Lower leg skin (tissue), 4 donors: Measurements from ENCODE around the gene ELOVL1. TPM values are rescaled to one million over a fixed set of nuclear protein-coding genes. Genes with fewer than 3 reads are reported as not detected.

Source experiments
- DNase-seq, 2 donors: peaks; one replicate each; pipeline ENCODE4 v3.0.0-alpha.2; 2019; ENCODE audit warnings: low spot score in 2 of 2
- H3K4me3 ChIP-seq: fragments of 200-600 bp; sonication (generic); 2 replicates; pipeline ENCODE4 v1.5.1; 2017; ENCODE audit warnings: mild to moderate bottlenecking, low read depth; ENCODE audit not compliant: poor library complexity, severe bottlenecking
- POLR2A ChIP-seq, 2 donors: fragments of 450-650 bp; IDR thresholded peaks; one replicate each; pipeline ENCODE4 v1.6.1; 2016 to 2017; ENCODE audit warnings: antibody characterized with exemption in 2 of 2, mild to moderate bottlenecking in 1 of 2, moderate library complexity in 1 of 2
- WGBS, 2 donors: methylation state at CpG; one replicate each; pipeline ENCODE4 v1.1.5; 2018; 5-methylcytosine and 5-hydroxymethylcytosine counted together
- intact Hi-C: fragments of 100-400 bp; cut with DNase I; formaldehyde crosslinking; loops from one replicate; pipeline ENCODE4 v1.15.0; 2023; ENCODE audit warnings: low total_unique reads
- total RNA-seq, 4 donors: library from RNA; depleted of rRNA; stranded (reverse); fragments of >200 nt; gene quantifications; one replicate each; pipeline ENCODE4 v1.1.0, GENCODE V29; 2016
- TF ChIP-seq, protein P1 (sequence below), 3 donors: fragments of 450-650 bp; IDR thresholded peaks; one replicate each; pipeline ENCODE4 v1.5.1; 2016; ENCODE audit warnings: antibody characterized with exemption in 3 of 3, mild to moderate bottlenecking in 3 of 3, moderate library complexity in 2 of 3

ELOVL1 gene
- total RNA-seq, 4 donors from 2014 or later: 359 to 592 (median 401) TPM

DNA sequence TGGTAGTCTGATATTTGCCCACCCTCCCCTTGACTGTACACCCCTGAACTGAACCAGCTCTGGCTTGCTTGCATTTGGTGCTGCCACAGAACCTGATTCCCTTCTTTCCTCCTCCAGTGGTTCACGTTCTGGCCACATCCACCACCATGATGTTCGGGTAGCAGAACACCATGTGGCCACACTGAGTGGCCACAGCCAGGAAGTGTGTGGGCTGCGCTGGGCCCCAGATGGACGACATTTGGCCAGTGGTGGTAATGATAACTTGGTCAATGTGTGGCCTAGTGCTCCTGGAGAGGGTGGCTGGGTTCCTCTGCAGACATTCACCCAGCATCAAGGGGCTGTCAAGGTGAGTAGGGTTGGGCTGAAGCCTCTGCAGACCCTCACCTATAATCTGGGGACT lies 7.2 kb downstream of the ELOVL1 start:
- DNase-seq: no peak
- WGBS, 2 donors: 54 to 59% methylated on average over 4 of the region's 4 CpGs
- no peak for TF ChIP-seq POLR2A (IDR thresholded peaks at IDR 0.05)
- no peak overlapping the region for H3K4me3 ChIP-seq
- intact Hi-C loops: no loop called here

DNA sequence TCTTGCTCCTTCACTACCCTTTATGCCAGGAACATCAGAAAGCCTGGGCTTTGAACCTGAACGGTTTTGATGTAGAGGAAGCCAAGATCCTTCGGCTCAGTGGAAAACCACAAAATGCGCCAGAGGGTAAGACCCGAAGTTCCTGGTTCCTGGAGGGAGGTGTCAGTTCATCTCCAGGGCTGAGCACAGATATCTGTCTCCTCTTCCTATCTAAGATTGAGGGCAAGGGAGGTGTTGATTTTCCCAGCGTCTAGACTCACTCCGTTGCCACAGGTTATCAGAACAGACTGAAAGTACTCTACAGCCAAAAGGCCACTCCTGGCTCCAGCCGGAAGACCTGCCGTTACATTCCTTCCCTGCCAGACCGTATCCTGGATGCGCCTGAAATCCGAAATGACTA lies 8.1 kb downstream of the ELOVL1 start:
- H3K4me3 ChIP-seq: no peak overlapping the region
- 32 to 42% methylated on average over 11 of the region's 11 CpGs for WGBS, 2 donors
- no peak for DNase-seq
- intact Hi-C loops: no loop called here
- TF ChIP-seq POLR2A (IDR thresholded peaks at IDR 0.05): no peak
- TF ChIP-seq, protein P1, sequence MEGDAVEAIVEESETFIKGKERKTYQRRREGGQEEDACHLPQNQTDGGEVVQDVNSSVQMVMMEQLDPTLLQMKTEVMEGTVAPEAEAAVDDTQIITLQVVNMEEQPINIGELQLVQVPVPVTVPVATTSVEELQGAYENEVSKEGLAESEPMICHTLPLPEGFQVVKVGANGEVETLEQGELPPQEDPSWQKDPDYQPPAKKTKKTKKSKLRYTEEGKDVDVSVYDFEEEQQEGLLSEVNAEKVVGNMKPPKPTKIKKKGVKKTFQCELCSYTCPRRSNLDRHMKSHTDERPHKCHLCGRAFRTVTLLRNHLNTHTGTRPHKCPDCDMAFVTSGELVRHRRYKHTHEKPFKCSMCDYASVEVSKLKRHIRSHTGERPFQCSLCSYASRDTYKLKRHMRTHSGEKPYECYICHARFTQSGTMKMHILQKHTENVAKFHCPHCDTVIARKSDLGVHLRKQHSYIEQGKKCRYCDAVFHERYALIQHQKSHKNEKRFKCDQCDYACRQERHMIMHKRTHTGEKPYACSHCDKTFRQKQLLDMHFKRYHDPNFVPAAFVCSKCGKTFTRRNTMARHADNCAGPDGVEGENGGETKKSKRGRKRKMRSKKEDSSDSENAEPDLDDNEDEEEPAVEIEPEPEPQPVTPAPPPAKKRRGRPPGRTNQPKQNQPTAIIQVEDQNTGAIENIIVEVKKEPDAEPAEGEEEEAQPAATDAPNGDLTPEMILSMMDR (IDR thresholded peaks at IDR 0.05): no peak

DNA sequence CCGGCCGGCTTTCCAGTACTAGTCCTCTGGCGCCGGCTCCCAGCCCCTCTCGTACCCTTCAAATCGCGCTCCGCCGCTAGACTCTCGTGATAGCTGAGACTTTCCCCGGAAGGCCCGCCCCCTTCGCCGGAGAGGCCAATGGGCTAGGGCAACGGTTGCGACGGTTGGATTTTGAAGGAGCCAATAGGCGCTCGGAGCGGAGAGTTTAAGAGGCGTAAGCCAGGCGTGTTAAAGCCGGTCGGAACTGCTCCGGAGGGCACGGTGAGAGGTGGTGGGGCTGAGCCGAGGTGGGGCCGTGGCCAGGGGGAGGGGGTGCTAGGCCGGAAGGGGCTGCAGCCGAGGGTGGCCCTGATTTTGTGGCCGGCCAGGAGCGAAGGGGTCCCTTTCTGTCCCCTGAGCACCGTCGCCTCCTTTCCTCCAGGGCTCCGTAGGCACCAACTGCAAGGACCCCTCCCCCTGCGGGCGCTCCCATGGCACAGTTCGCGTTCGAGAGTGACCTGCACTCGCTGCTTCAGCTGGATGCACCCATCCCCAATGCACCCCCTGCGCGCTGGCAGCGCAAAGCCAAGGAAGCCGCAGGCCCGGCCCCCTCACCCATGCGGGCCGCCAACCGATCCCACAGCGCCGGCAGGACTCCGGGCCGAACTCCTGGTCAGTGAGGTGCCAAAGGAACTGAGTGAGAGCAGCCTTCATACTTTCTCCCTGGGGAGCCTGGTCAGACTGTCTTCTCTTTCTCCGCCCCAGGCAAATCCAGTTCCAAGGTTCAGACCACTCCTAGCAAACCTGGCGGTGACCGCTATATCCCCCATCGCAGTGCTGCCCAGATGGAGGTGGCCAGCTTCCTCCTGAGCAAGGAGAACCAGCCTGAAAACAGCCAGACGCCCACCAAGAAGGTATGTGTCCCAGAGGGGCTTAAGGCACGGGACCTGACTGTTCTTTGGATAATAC lies 8.8 kb downstream of the ELOVL1 start, which contains the start of gene CDC20:
CDC20 (plus strand) TSS at position 236 of the 948 bp plus-strand sequence; CDS start at position 471, 235 bp downstream.
- no peak for TF ChIP-seq POLR2A (IDR thresholded peaks at IDR 0.05)
- TF ChIP-seq, protein P1 (IDR thresholded peaks at IDR 0.05): no peak
- WGBS, 2 donors: 4% methylated on average over 52 to 56 of the region's 59 CpGs
- intact Hi-C loops: no loop called here
- H3K4me3 ChIP-seq: peak within 1 kb of the TSS; percentile 41
- DNase-seq: peak; percentile 99 to 100

DNA sequence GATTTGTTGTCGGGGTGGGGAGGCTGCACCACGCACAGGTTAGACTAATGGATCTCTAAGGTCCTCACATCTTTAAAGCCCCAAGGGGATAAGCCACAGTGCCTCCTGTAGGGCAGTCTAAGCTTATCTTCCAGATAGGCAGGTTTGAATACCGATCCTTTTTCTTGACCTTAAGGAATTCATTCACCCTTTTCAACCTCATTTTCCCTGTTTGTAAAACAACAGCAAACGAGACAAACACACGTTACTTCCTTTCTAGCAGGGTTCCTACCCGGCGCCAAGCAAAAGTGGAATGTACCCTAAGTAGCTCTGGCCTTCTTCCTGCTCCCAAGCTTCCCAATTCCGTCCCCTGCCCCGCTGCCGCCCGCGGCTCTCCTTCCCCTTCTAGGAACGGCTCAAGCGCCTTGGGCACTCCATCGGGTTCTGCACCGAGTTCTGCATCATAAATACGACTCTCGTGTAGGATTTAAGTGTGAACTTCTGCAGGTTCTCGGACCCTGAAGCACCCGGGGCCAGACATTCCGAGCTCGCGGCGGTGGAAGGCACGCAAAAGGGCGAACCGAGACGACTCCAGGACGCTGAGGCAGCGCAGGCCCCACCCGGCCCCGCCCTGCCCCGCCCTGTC lies 9.6 kb downstream of the ELOVL1 start:
- no peak for DNase-seq
- no peak for TF ChIP-seq POLR2A (IDR thresholded peaks at IDR 0.05)
- TF ChIP-seq, protein P1 (IDR thresholded peaks at IDR 0.05): no peak
- intact Hi-C loops: no loop called here
- H3K4me3 ChIP-seq: peak overlapping the region; percentile 41
- 0 to 1% methylated on average over 20 to 30 of the region's 33 CpGs for WGBS, 2 donors

DNA sequence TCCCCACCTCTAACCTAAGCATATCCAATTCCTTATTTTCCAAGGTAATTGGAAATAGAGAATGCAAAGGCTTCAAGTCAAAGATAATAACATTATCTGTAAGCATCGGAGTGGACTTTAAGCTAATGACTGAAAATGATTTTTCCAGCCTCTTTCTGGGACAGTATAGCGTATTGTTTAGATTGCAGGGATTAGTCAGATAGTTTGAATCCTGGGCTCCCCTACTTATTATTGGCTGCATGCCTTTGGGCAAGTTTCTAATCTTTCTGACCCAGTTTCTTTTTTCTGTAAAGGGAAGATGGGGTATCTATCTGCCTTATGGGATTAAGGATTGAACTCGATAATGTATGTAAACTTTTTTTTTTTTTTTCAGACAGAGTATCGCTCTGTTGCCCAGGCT lies 10.6 kb downstream of the ELOVL1 start:
- 94 to 98% methylated on average over 4 of the region's 4 CpGs for WGBS, 2 donors
- intact Hi-C loops: no loop called here
- TF ChIP-seq, protein P1 (IDR thresholded peaks at IDR 0.05): no peak
- TF ChIP-seq POLR2A (IDR thresholded peaks at IDR 0.05): no peak
- no peak for DNase-seq
- no peak overlapping the region for H3K4me3 ChIP-seq

DNA sequence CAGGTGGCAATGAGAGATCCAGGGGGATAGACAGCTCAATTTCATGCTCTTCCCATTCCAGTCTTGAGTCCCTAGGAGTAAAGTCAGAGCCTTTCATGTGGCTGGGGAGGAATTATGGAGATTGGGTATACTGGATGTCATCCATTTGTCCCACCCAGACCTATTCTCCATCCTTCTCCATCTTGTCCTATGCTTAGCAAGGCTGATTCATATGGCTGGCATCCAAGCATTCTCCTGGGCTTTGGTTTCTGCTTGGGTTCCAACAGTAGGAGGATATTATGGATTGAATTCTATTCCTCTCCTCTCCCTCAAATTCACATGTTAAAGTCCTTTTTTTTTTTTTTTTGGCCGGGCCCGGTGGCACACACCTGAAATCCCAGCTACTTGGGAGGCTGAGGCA lies 12.9 kb downstream of the ELOVL1 start:
- no peak for TF ChIP-seq POLR2A (IDR thresholded peaks at IDR 0.05)
- TF ChIP-seq, protein P1 (IDR thresholded peaks at IDR 0.05): no peak
- no peak overlapping the region for H3K4me3 ChIP-seq
- DNase-seq: no peak
- WGBS, 2 donors: 91% methylated on average over 2 of the region's 2 CpGs
- intact Hi-C loops: no loop called here
